D341Med (cell line): ENCODE results near the gene TSKS.
A peak's percentile ranks its signal among the peaks of the same experiment; 100 is the strongest.

Experiments
- DNase-seq: peaks from one replicate; pipeline ENCODE4 v3.0.0; 2012; ENCODE audit warnings: low spot score

Gene TSKS

DNA sequence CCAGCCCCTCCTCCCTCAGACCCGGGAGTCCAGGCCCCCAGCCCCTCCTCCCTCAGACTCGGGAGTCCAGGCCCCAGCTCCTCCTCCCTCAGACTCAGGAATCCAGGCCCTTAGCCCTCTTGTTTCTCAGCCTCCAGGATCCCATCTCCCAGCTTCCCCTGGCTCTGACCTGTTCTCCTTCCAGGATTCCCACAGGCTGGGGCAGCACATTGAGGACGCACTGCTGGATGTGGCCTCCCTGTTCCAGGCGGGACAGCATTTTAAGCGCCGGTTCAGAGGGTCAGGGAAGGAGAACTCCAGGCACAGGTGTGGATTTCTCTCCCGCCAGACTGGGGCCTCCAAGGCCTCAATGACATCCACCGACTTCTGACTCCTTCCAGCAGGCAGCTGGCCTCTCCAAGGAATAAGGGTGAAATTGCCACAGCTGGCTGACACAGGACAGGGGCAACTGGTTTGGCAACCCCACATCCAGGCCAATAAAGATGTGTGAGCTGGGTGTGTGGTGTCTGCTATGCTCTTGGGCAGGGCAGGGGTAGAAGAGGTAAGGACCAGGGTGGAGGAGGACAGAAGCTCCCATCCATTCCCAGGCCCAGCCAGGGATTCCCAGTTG, 49.8 kb downstream of the TSKS start:
- no peak for DNase-seq

DNA sequence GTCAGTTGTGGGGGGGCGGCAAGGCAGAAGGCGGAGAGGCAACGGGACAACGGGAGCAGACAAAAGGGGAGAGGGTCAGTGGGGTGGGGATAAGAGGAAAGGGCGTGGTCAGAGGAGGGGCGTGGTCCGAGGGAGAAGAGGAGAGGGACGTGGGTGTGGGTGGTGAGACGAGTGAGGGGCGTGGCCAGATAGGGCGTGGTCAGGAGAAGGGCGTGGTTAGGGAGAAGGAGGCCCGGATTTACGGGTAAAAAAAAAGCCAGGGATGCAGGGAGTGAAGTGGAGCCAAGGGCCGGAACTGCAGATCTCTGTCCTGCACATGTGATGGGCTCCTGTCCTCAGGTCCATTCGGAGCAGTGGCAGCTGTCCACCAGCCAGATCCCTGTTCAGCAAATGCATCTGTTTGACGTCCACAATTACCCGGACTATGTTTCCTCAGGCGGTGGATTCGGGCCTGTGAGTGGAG, 50.7 kb downstream of the TSKS start:
- peak; percentile 76 for DNase-seq

DNA sequence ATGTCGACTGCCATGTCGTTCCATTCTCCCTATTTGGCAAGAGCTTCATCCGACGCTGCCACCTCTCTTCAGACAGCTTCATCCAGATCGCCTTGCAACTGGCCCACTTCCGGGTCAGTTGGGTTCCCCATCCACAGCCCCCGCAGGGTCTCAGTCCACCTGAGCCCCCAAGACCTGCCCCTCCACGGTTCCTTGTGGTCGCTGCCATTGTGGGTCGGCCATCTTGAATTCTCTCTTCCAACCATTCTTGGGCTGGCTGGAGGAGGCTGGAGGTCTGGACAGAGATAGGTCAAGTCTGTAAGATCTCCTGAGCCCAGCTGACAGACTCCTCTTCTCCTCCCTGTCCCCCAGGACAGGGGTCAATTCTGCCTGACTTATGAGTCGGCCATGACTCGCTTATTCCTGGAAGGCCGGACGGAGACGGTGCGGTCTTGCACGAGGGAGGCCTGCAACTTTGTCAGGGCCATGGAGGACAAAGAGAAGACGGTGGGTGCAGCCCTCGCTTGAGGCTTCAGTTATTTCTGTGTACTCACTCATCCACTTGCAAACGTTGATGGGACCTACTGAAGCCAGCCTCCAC, 52.6 kb downstream of the TSKS start:
- DNase-seq, result no peak

DNA sequence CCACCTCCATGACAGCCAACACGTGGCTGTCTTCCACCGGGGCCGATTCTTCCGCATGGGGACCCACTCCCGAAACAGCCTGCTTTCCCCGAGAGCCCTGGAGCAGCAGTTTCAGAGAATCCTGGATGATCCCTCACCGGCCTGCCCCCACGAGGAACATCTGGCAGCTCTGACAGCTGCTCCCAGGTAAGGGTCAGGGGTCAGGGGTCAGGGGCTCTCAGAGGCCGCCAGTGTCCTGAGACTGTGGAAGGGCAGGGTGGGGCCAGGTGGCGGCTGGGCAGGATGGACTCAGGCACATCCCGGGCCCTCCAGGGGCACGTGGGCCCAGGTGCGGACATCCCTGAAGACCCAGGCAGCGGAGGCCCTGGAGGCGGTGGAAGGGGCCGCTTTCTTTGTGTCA, 57.2 kb downstream of the TSKS start:
- no peak for DNase-seq

DNA sequence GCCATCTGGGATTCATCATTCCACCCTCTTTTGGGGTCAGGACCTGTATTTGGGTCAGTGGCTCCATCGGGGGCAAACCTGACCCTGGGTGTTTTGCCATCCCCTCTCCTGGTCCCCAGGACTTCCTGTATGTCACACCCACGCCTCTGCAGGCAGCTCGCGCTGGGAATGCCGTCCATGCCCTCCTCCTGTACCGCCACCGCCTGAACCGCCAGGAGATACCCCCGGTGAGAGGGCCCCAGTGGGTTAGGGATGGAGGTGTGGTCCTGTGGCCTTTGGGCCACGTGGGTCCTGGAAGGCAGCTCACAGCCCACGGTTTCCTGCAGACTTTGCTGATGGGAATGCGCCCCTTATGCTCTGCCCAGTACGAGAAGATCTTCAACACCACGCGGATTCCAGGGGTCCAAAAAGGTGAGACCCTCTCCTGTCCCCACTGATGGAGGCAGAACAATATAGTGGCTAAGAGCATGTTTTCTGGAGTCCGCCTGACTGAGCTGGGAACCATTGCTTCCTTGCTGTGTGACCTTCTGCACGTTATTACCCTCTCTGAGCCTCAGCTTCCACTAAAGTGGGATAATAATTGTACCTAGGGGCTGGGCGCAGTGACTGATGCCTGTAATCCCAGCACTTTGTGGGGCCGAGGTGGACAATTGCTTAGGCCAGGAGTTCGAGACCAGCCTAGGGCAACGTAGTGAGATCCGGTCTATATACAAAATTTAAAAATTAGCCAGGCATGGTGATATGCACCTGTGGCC, 58.0 kb downstream of the TSKS start:
- DNase-seq, result no peak

- DNase-seq, result no peak
Observed at GRCh38 chr19:49701271-49701786, 61.8 kb downstream of the TSKS start.

DNA sequence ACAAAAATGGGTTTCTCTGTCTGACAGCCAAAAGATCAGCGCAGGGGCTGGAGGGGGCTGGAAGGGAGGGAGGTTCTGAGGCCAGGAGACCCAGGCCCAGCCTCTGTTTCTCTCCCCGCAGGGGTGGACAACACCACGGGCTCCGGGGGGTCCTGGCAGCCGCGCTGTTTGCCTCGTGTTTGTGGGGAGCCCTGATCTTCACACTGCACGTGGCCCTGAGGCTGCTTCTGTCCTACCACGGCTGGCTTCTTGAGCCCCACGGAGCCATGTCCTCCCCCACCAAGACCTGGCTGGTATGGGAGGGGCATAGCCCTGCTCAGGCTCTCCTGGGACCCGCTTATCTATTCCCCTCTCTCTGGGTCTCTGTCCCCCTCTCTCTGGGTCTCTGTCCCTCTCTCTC, 62.5 kb downstream of the TSKS start:
- DNase-seq, result no peak

DNA sequence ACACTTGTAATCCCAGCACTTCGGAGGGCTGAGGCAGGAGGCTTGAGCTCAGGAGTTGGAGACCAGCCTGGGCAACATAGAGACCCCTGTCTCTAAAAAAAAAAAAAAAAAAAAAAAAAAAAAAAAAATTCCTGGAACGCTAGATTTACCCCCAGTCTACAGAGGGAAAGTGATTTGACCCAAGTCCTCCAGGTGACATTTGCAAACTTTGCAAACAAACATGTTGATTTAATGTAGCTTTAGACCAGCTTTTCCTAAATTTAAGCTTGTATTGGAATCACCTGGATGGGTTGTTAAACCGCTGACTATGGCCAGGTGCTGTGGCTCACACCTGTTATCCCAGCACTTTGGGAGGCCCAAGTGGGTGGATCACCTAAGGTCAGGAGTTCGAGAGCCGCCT, 63.7 kb downstream of the TSKS start:
- DNase-seq, result no peak

DNA sequence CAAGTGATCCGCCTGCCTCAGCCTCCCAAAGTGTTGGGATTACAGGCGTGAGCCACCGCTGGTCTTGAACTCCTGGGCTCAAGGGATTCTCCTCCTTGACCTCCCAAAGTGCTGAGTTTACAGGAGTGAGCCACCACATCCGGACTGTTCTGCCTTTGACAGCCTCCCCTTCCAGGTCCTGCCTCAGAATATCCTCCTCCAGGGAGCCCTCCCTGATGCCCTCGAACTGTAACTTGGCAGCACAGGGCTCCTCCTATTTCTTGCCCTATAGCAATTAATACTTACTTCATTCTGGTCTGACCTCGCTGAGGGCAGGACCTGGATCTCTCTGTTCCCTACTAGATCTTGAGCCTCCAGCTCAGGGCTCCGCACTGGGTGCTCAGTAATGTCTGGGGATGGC, 66.2 kb downstream of the TSKS start:
- no peak for DNase-seq

GRCh38 chr19:49696115-49696514, 67.0 kb downstream of the TSKS start:
- DNase-seq, result no peak

GRCh38 chr19:49692147-49692506, 71.0 kb downstream of the TSKS start:
- DNase-seq, result no peak

DNA sequence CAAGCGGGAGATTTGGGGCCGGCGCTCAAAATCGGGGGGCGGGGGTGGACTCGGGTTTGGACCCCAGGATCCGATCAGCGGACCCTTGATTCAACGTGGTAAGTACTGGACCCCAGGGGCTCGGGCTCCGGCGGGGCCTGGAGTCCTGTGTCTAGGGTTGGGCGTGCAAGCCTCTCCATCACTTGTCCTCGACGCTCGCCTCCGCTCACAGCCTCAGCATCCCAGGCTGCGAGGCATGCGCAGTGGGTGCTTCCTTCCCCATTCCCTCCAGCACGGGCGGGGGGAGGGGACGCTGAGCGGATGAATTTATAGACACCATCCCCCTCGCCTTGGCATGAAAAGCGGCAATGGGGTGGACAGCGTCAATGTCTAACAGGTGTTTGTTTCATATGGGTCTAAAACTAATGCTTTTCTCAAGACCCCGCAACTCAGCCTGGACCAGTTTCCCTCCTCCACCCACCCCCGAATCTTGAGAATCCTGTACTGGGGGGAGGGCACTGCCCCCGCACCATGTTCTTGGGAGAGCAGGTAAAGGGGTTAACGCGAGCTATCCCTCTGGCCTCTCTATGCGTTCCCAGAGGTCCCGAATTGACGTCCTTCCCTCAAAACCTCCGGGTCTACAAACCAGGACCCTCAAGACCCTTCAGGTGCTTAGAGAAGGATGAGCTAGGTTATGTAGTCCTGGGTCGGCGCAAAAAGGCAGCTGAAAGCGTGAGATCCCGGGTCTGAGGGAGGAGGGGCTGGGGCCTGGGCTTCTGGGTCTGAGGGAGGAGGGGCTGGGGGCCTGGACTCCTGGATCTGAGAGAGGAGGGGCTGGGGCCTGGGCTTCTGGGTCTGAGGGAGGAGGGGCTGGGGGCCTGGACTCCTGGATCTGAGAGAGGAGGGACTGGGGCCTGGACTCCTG, 71.6 kb downstream of the TSKS start:
- DNase-seq, result peak; percentile 74

DNA sequence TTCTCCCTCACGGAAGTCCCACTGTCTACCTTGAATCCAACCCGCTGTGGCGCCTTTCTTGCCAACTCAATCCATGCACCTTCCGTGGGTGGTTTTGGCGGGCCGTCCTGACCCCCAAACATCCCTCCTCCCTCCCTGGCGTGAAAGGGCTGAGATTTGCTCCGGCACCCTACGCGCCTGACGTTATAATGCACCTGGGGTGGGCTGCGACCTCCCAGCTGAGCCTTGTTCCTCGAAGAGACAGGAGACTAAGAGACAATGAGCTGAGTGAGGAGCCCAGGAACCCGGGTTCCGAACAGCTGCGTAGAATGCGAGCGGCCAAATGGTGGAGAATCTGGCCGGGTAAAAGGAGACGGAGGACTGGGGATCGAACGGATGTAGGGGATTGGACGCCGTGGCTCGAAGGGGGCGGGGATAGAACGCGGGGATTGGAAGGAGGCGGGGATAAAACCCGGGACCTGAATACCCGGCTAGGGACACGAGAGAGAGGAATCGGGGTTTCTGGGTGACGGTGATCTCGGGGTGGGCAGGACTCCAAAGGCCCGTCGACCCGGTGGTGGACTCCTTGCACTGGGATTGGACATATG, 72.4 kb downstream of the TSKS start, which contains the start of gene CPT1C:
CPT1C (plus strand) TSS at position 461 of the 587 bp plus-strand sequence. CDS start 1,137 bp downstream, outside the sequence.
- peak; percentile 90 for DNase-seq

DNA sequence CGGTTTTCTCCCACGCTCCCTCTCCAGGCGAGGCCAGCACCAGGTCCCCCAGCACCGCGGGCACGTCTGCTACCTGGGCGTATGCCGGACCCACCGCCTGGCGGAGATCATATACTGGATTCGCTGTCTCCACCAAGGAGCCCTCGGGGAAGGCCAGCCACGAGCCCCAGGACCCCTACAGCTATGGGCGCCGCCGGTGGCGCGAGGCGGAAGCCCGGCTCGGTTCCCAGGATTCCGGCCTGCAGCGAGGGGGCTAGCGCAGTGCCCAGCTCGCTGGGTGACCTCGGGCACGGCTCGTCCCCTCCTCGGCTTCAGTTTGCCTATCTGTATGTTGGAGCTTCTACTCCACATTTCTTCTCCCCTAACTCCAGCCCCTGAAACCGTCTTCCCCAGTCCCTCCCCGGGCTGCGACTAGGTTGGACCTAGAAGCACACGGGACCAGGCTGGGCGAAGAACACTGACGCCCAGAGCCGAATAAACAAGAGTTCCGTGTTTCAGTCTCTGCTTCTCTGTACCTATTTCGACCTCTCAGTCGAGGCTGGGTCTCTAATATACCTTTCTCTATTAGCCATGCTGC, 72.9 kb downstream of the TSKS start:
- DNase-seq, result peak; percentile 38
